SH-SY5Y (cell line): Measurements from ENCODE around the gene ISM1.

Source experiments
- GATA2 ChIP-seq: IDR thresholded peaks from 2 replicates; pipeline ENCODE4 v1.6.1; 2011; ENCODE audit warnings: mild to moderate bottlenecking, low read depth, low read length
- GATA3 ChIP-seq: IDR thresholded peaks from 2 replicates; pipeline ENCODE4 v1.6.1; 2011; ENCODE audit warnings: low read depth, mild to moderate bottlenecking, low read length, moderate library complexity

Gene ISM1

GRCh38 chr20:13278812-13279570, 57.9 kb downstream of the ISM1 start:
- no peak for TF ChIP-seq GATA3
- no peak for TF ChIP-seq GATA2

- no peak for TF ChIP-seq GATA2
These were observed 59.7 kb downstream of the ISM1 start for GRCh38 chr20:13280609-13281324.

GRCh38 chr20:13283869-13284829, 63.1 kb downstream of the ISM1 start:
- TF ChIP-seq GATA3 (no peak), GATA2 (no peak)

- TF ChIP-seq GATA2 = no peak
- TF ChIP-seq GATA3 = no peak
These were observed 63.8 kb downstream of the ISM1 start for GRCh38 chr20:13284830-13285229.

GRCh38 chr20:13285408-13285807, 64.3 kb downstream of the ISM1 start:
- TF ChIP-seq GATA2 (no peak), GATA3 (no peak)

- TF ChIP-seq GATA3 (no peak), GATA2 (no peak)
These were observed 65.0 kb downstream of the ISM1 start for GRCh38 chr20:13286052-13286451.

GRCh38 chr20:13286607-13287006, 65.5 kb downstream of the ISM1 start:
- TF ChIP-seq GATA3 (no peak), GATA2 (no peak)

GRCh38 chr20:13288357-13288756, 67.3 kb downstream of the ISM1 start:
- TF ChIP-seq GATA2 (peak; percentile 64; the same call in 1 of the 2 replicates), GATA3 (no peak)

GRCh38 chr20:13289031-13289430, 68.0 kb downstream of the ISM1 start:
- no peak for TF ChIP-seq GATA3
- TF ChIP-seq GATA2 = no peak

GRCh38 chr20:13290724-13291123, 69.7 kb downstream of the ISM1 start:
- TF ChIP-seq GATA2 = no peak
- TF ChIP-seq GATA3 = no peak

- TF ChIP-seq GATA2 = no peak
- no peak for TF ChIP-seq GATA3
These were observed 70.1 kb downstream of the ISM1 start for GRCh38 chr20:13291157-13291556.

- TF ChIP-seq GATA3 (no peak), GATA2 (no peak)
These were observed 71.3 kb downstream of the ISM1 start for GRCh38 chr20:13292201-13292885.

- TF ChIP-seq GATA2 (no peak), GATA3 (no peak)
These were observed 73.4 kb downstream of the ISM1 start for GRCh38 chr20:13294522-13294921.

- TF ChIP-seq GATA2 (no peak), GATA3 (no peak)
These were observed 74.6 kb downstream of the ISM1 start for GRCh38 chr20:13295637-13296036.
